Hair follicle dermal papilla cell (primary cell): ENCODE data around the gene RAB23. TPM values are rescaled to one million over a fixed set of nuclear protein-coding genes. Genes with fewer than 3 reads are reported as not detected.

Source experiments
- total RNA-seq: library from RNA; depleted of rRNA; stranded (reverse); fragments of >200 nt; gene quantifications from 2 replicates; pipeline ENCODE4 v1.2.3, GENCODE V29; 2012

RAB23 gene
- 74.3 and 104 TPM in 2 replicates for total RNA-seq

DNA sequence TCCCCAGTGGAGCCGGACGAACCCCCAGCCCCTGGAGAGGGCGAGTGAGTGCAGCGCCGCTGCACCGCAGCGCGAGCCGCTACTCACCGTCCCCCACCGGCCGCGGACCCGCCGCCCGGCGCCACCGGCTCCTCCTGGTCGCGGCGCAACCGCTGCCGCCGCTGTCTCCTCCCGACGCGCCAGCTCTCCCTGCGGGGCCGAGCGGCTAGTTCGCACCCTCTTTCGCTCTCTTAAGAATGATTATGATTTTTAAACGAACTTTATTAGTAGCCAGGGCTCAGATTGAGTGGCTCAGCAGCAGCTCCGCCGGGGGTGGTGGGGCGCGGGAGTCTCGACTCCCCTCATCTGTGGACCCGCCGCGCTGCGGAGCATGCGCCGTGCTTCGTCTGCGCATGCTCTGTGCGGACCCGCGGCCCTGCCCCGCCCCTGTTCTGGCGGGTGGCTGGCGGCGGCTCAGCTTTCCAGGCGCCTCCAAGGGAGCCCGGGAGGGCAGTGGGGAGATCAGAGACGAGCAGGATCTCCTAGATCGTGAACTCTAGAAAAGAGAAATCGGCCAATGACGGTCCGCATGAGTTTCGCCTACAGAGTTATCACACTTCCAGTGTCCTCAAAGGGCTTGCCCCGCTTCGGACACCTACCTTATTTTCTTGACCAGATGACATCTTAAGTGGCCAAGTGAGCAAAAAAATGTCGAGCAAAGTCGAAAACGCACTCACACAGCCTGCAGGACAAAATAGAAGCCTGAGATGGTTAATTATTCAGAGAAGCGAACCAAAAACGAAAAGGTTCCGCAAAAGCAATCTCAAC is at the start of gene RAB23:
Gene RAB23, minus strand, starts transcription at position 372 of the 807 bp plus-strand sequence. CDS start 11,927 bp downstream, outside the sequence.

DNA sequence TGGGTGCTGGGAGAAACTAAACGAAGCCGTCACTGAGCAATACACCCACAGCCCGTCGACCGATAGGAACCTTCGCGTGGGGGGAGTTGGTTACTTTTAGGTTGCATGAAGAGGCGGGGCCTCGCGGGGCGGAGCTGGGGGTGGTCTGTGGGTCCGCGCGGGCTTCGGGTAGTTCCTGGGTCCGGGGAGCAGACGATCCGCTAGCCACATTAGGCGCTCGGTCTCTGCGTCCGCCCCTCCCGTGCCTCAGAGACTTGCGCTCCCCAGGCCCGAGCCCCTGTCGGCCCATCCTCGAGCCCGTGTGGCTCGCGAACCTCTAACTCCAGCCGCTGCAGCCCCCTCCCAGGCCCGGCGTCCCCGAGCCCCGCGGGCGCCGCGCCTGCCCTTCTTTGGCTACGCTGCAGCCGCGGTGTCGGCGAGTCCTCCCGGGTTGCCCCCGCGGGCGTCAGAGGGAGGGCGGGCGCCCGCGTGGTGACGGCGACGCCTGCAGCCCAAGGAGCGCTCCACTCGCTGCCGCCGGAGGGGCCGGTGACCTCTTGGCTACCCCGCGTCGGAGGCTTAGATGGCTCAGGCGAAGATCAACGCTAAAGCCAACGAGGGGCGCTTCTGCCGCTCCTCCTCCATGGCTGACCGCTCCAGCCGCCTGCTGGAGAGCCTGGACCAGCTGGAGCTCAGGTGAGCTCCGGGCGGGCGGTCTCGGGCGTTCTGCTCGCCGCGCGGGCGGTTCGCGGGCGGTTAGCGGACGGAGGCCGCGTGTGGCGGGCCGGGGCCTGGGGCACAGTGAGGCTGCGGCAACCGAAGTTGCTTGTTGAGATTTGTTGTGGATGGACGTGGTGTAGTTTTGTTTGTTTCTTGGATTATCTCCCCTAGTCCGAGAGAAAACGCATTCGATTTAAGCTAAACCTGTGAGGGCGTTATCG is 49.7 kb downstream of the RAB23 start, which contains the start of gene BAG2:
Gene BAG2, plus strand, starts transcription at position 191 of the 920 bp plus-strand sequence. Its CDS starts 372 bp downstream, at position 563.

Other genes with a start within 250 kb of the RAB23 start
- gene KIAA1586, start 175.6 kb downstream of the RAB23 start, total RNA-seq: 14.9 and 16.4 TPM in 2 replicates
- 77.2 and 89.1 TPM in 2 replicates for gene ZNF451, start 132.1 kb downstream of the RAB23 start, total RNA-seq
- 25.5 and 31.7 TPM in 2 replicates for gene BAG2, start 50.0 kb downstream of the RAB23 start, total RNA-seq
- gene PRIM2, start 95.3 kb upstream of the RAB23 start, total RNA-seq: 36.5 and 38.3 TPM in 2 replicates